Measurements from ENCODE around the gene AK1. TPM values are rescaled to one million over a fixed set of nuclear protein-coding genes. Genes with fewer than 3 reads are reported as not detected.

AK1 gene
- total and polyA plus RNA-seq, 2 of the 8 experiments (the other 6 are each of a cell fraction or from before 2014, with no cell fraction given): 37.9 to 39.2 TPM

DNA sequence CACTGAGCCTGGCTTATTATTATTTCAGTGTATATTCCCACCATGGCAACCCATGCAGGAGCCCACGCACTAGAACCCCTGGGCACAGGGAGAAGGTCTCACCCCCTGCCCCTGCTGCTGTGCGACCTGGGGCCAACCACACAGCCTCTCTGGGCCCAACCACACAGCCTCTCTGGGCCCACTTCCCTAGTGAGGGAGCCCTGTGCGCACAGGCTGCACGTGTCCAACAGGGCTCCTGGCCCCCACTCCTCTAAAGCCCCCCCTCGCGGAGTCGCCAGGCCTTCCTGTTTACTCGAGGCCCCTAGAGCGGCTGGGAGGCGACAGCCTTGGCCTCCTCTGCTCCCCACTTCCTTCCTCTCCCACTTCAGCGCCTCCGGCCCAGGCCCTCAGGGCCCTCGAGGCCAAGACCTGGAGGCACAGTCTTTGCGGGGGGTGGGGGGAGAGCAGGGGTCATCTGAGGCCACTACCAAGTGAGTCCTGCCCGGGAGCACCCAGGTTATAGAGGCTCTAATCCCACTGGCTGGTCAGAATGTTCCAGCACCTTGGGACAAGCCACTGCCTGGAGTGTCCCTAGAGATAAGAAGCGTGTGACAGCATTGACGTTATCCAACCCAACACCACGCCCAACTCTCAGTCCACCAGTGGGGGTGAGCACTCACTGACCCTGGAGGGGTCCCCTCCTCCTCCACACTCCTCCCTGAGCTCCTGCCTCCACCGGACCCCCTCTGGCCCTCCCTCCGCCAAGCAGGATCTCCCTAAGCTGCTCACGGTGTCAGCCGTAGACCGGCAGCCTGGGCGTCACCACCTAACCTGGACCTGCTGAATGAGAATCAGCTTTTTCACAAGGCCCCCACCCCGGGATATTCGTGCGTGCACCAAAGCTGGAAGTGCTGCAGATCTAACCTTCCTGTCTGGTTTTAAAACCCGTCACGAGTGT lies 15.1 kb downstream of the AK1 start:
- Histone ChIP-seq H3K4me3 (ENCODE audit: extremely low read depth in 1 of 4, insufficient read depth in 2 of 4, low read depth in 3 of 4, low read length in 4 of 4) (no peak overlapping the region), H3K23me2 (ENCODE audit: low read depth, low read length) (peaks cover 4% of the 10 kb centered on the region; the same call in 1 of the 2 replicates), H2AFZ (ENCODE audit: low read length) (no peak overlapping the region), H3K79me2 (ENCODE audit: control insufficient read depth in 1 of 2, insufficient read depth in 2 of 2, low read length in 2 of 2) (no peaks in the 10 kb centered on the region), H4K91ac (replicated peaks; ENCODE audit: insufficient read length, low read length) (no peak overlapping the region), H2BK12ac (ENCODE audit: low read depth, low read length) (no peak overlapping the region), H3K18ac (ENCODE audit: extremely low read depth, low read length) (no peak overlapping the region; the same call in 1 of the 2 replicates), H2BK20ac (ENCODE audit: low read length) (no peak overlapping the region), H4K8ac (ENCODE audit: extremely low read depth, insufficient read depth, low read length) (no peak overlapping the region), H3K79me1 (ENCODE audit: low read depth, low read length) (no peaks in the 10 kb centered on the region; the same call in 1 of the 2 replicates), H2BK15ac (ENCODE audit: low read length) (no peak overlapping the region), H2BK120ac (replicated peaks; ENCODE audit: low read depth, low read length) (no peak overlapping the region), H3K4me2 (ENCODE audit: insufficient read depth in 1 of 2, low read depth in 2 of 2, low read length in 2 of 2) (no peak overlapping the region), H2AK5ac (ENCODE audit: low read depth, low read length) (no peak overlapping the region), H3K4me1 (replicated peaks in 1 of 4; ENCODE audit: control insufficient read depth in 3 of 4, insufficient read depth in 4 of 4, low read length in 3 of 4) (no peaks in the 10 kb centered on the region; a peak in 1 of 7 replicates), H4K5ac (ENCODE audit: insufficient read length, low read depth, low read length) (no peak overlapping the region), H4K20me1 (replicated peaks in 1 of 2; ENCODE audit: control insufficient read depth in 1 of 2, insufficient read depth in 2 of 2, low read length in 2 of 2) (peaks cover 0 to 4% of the 10 kb centered on the region in 2 experiments), H3K9me3 (ENCODE audit: insufficient read depth in 2 of 2, low read depth in 1 of 2, low read length in 1 of 2) (no peaks in the 10 kb centered on the region), H3K14ac (ENCODE audit: insufficient read length) (no peak overlapping the region), H2BK5ac (ENCODE audit: low read depth, low read length) (no peak overlapping the region), H3K4ac (replicated peaks; ENCODE audit: insufficient read length, low read depth, low read length) (no peak overlapping the region), H3K27ac (ENCODE audit: low read depth, low read length) (no peak overlapping the region), H3K23ac (ENCODE audit: insufficient read length) (no peak overlapping the region), H3K36me3 (ENCODE audit: control insufficient read depth in 2 of 4, insufficient read depth in 4 of 4, low read length in 3 of 4) (no peaks in the 10 kb centered on the region), H3K27me3 (replicated peaks in 1 of 4; ENCODE audit: control insufficient read depth in 3 of 4, extremely low read depth in 1 of 4, insufficient read depth in 3 of 4, low read length in 3 of 4) (no peaks in the 10 kb centered on the region; a peak in 1 of 7 replicates), H3K9ac (replicated peaks in 1 of 4; ENCODE audit: extremely low read depth in 1 of 4, low read depth in 3 of 4, low read length in 3 of 4) (no peak overlapping the region; a peak in 1 of 7 replicates), H3K56ac (replicated peaks; ENCODE audit: insufficient read length, low read depth, low read length) (no peak overlapping the region)
- FAIRE-seq (no peak), DNase-seq (ENCODE audit: low read depth in 1 of 2, low spot score in 2 of 2) (no peak)
- POLR2A ChIA-PET (ENCODE audit: partially characterized antibody): interaction anchor here (0.6 to 3.5 kb wide), 5 partner anchors 8 to 262 kb away, joined by 3 to 15 read pairs (median 4); partner anchors contain the start of gene ENG
- WGBS, 2 experiments (ENCODE audit: extremely low coverage in 1 of 2, insufficient coverage in 1 of 2, insufficient read length in 1 of 2, insufficient replicate concordance in 2 of 2, low coverage in 1 of 2, low lambda C conversion rate in 2 of 2, missing lambda C conversion rate in 1 of 2): 88% methylated on average over 27 of the region's 29 CpGs; no CpG with 5 or more reads in 1 of the 2 experiments
- TF ChIP-seq, protein P1, sequence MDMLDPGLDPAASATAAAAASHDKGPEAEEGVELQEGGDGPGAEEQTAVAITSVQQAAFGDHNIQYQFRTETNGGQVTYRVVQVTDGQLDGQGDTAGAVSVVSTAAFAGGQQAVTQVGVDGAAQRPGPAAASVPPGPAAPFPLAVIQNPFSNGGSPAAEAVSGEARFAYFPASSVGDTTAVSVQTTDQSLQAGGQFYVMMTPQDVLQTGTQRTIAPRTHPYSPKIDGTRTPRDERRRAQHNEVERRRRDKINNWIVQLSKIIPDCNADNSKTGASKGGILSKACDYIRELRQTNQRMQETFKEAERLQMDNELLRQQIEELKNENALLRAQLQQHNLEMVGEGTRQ (IDR thresholded peaks at IDR 0.05; ENCODE audit: low read length): no peak
- TF ChIP-seq SIX5 (IDR thresholded peaks at IDR 0.05; ENCODE audit: low read depth, low read length): no peak
- TF ChIP-seq, protein P2, sequence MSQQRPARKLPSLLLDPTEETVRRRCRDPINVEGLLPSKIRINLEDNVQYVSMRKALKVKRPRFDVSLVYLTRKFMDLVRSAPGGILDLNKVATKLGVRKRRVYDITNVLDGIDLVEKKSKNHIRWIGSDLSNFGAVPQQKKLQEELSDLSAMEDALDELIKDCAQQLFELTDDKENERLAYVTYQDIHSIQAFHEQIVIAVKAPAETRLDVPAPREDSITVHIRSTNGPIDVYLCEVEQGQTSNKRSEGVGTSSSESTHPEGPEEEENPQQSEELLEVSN (IDR thresholded peaks at IDR 0.05): no peak
- no peak for TF ChIP-seq MAFK (IDR thresholded peaks at IDR 0.05; ENCODE audit: low read depth, low read length)
- CTCF ChIA-PET (ENCODE audit: partially characterized antibody): interaction anchor here (0.6 to 4.5 kb wide), 8 partner anchors 9 to 59 kb away, joined by 3 to 43 read pairs (median 6); partner anchors contain the start of gene ENG

Measured in H1 (cell line).